K562 (cell line): Measurements from ENCODE around the gene PCSK6. TPM values are rescaled to one million over a fixed set of nuclear protein-coding genes. Genes with fewer than 3 reads are reported as not detected.

Experiments used
- ATAC-seq: fragments of 200-7000 bp; cut with Tn5 transposase; 3 replicates; pipeline ENCODE4 v1.9.1; 2020; ENCODE audit warnings: moderate library complexity
- BruUV-seq: library from RNA; stranded (reverse); fragments of 400-500 nt; replicated peaks from 2 replicates; lab custom pipeline; 2021; lab: Mats Ljungman, UMichigan
- CTCF ChIA-PET: fragments of 300-600 bp; formaldehyde crosslinking; extraction: SDS; loops from one replicate; lab custom pipeline; 2021; ENCODE audit warnings: low intra/inter-chr PET ratio; lab: Yijun Ruan, JAX
- POLR2A ChIA-PET: fragments of 300-600, 350-650 bp; sonication (Branson Sonifier 250); formaldehyde crosslinking; extraction: SDS; loops from one replicate; lab custom pipeline; 2021; ENCODE audit warnings: antibody characterized with exemption, inconsistent platforms; lab: Yijun Ruan, JAX
- DNase-seq, 4 experiments: peaks; one replicate each; pipeline versions ENCODE4 v3.0.0 to v3.0.0-alpha.2; 2011 to 2018; ENCODE audit warnings: low spot score in 3 of 4, mixed read lengths in 3 of 4; ENCODE audit errors: extremely low read depth in 1 of 4
- FAIRE-seq: peaks from 2 replicates; lab custom pipeline; 2011; peaks lifted over from hg19 to GRCh38; lab: Jason Lieb, UNC
- H2AFZ ChIP-seq: 2 replicates; pipeline ENCODE4 v1.6.0; 2011; ENCODE audit warnings: low read depth, low read length, control low read depth, inconsistent platforms
- H3K27ac ChIP-seq: fragments of 200-600 bp; 3 replicates; pipeline ENCODE4 v1.8.0; 2011; ENCODE audit warnings: low read depth, mild to moderate bottlenecking, control low read depth, inconsistent platforms, low read length, moderate library complexity, mixed read lengths; ENCODE audit errors: extremely low read depth
- H3K27me3 ChIP-seq, 2 experiments: fragments of 300-600 bp in 1 of 2; 2 replicates in 1 of 2; 3 replicates in 1 of 2; pipeline versions ENCODE4 v1.6.0 to v1.8.0; 2011; ENCODE audit warnings: inconsistent platforms in 2 of 2, low read length in 2 of 2, mild to moderate bottlenecking in 1 of 2, mixed read lengths in 1 of 2, moderate library complexity in 1 of 2; ENCODE audit not compliant: control insufficient read depth in 2 of 2, insufficient read depth in 2 of 2
- H3K36me3 ChIP-seq: fragments of 300-600 bp; 3 replicates; pipeline ENCODE4 v1.8.0; 2011; ENCODE audit warnings: mild to moderate bottlenecking, low read length, inconsistent platforms; ENCODE audit not compliant: control insufficient read depth, insufficient read depth
- H3K4me1 ChIP-seq, 2 experiments: fragments of 200-600 bp in 1 of 2; replicated peaks in 1 of 2; 2 replicates in 1 of 2; 3 replicates in 1 of 2; pipeline versions ENCODE4 v1.5.1 to v1.8.0; 2011; ENCODE audit warnings: inconsistent platforms in 2 of 2, low read length in 2 of 2, mild to moderate bottlenecking in 1 of 2, mixed read lengths in 1 of 2, moderate library complexity in 1 of 2; ENCODE audit not compliant: control insufficient read depth in 2 of 2, insufficient read depth in 2 of 2
- H3K4me2 ChIP-seq: 2 replicates; pipeline ENCODE4 v1.6.1; 2011; ENCODE audit warnings: low read length, control low read depth, inconsistent platforms, mixed read lengths; ENCODE audit not compliant: insufficient read depth
- H3K4me3 ChIP-seq: fragments of 200-600 bp; sonication (generic), shearing (Covaris generic); 2 replicates; pipeline ENCODE4 v1.5.1; 2016; ENCODE audit warnings: control low read depth, inconsistent platforms
- H3K79me2 ChIP-seq: fragments of 200-600 bp; 3 replicates; pipeline ENCODE4 v1.8.0; 2011; ENCODE audit warnings: low read length, inconsistent platforms; ENCODE audit not compliant: control insufficient read depth, insufficient read depth
- H3K9ac ChIP-seq, 2 experiments: 2 replicates each; pipeline versions ENCODE4 v1.6.0 to v1.6.1; 2011; ENCODE audit warnings: low read depth in 2 of 2, low read length in 2 of 2, control low read depth in 1 of 2, inconsistent platforms in 1 of 2, mild to moderate bottlenecking in 1 of 2, mixed read lengths in 1 of 2; ENCODE audit not compliant: insufficient read depth in 1 of 2
- H3K9me1 ChIP-seq: one replicate; pipeline ENCODE4 v1.6.0; 2011; ENCODE audit warnings: inconsistent platforms, mild to moderate bottlenecking, low read length, moderate library complexity; ENCODE audit not compliant: control insufficient read depth, insufficient read depth
- H3K9me3 ChIP-seq: replicated peaks from 2 replicates; pipeline ENCODE4 v1.5.1; 2011; ENCODE audit warnings: low read depth, low read length, inconsistent platforms; ENCODE audit not compliant: control insufficient read depth, insufficient read depth
- H4K20me1 ChIP-seq: replicated peaks from 2 replicates; pipeline ENCODE4 v1.6.1; 2011; ENCODE audit warnings: low read length, inconsistent platforms, mixed read lengths; ENCODE audit not compliant: control insufficient read depth, insufficient read depth
- ADNP ChIP-seq: fragments of 200-800 bp; sonication (Bioruptor generic); IDR thresholded peaks from 2 replicates; pipeline ENCODE4 v1.6.1; 2016; ENCODE audit warnings: missing genetic modification characterization, missing compliant biosample characterization
- E2F5 ChIP-seq: sonication (generic); formaldehyde crosslinking; IDR thresholded peaks from 2 replicates; pipeline ENCODE4 v1.8.0; 2022; ENCODE audit warnings: mild to moderate bottlenecking, missing genetic modification reagents
- ERF ChIP-seq: fragments of 450-650 bp; formaldehyde crosslinking; IDR thresholded peaks from 2 replicates; pipeline ENCODE4 v1.4.0; 2020; ENCODE audit warnings: mild to moderate bottlenecking, mixed read lengths
- ESRRA ChIP-seq: fragments of 450-650 bp; IDR thresholded peaks from 2 replicates; pipeline ENCODE4 v1.6.1; 2014; ENCODE audit warnings: low read depth, mild to moderate bottlenecking, moderate library complexity, borderline replicate concordance
- FOXJ2 ChIP-seq: fragments of 200-800 bp; sonication (Bioruptor generic); IDR thresholded peaks from 2 replicates; pipeline ENCODE4 v1.6.1; 2016; ENCODE audit warnings: missing genetic modification characterization, missing compliant biosample characterization
- GTF3C2 ChIP-seq: IDR thresholded peaks from 3 replicates; pipeline ENCODE4 v1.6.1; 2011; ENCODE audit warnings: borderline replicate concordance, mild to moderate bottlenecking, moderate library complexity; ENCODE audit not compliant: insufficient read length; ENCODE audit errors: extremely low read depth
- L3MBTL2 ChIP-seq: fragments of 450-650 bp; IDR thresholded peaks from 2 replicates; pipeline ENCODE4 v1.6.1; 2016; ENCODE audit warnings: mild to moderate bottlenecking, moderate library complexity
- MTA2 ChIP-seq: fragments of 450-650 bp; IDR thresholded peaks from 2 replicates; pipeline ENCODE4 v1.6.1; 2016; ENCODE audit warnings: low read depth
- SMAD2 ChIP-seq: fragments of 150-350 bp; IDR thresholded peaks from 2 replicates; pipeline ENCODE4 v1.6.1; 2014; ENCODE audit warnings: low read depth, mild to moderate bottlenecking, low read length
- TAF7 ChIP-seq: fragments of 450-650 bp; IDR thresholded peaks from 2 replicates; pipeline ENCODE4 v1.6.1; 2016; ENCODE audit warnings: missing genetic modification characterization, missing compliant biosample characterization
- TARDBP ChIP-seq: fragments of 450-650 bp; IDR thresholded peaks from 2 replicates; pipeline ENCODE4 v1.6.1; 2016
- TRIM28 ChIP-seq: fragments of 450-650 bp; IDR thresholded peaks from 2 replicates; pipeline ENCODE4 v1.6.1; 2017
- ZNF512 ChIP-seq: IDR thresholded peaks from 2 replicates; pipeline ENCODE4 v1.6.1; 2016; ENCODE audit warnings: missing genetic modification characterization, missing compliant biosample characterization
- ZNF583 ChIP-seq: fragments of 250-450 bp; sonication (Bioruptor Pico); IDR thresholded peaks from 2 replicates; pipeline ENCODE4 v1.4.0; 2020
- ZNF589 ChIP-seq: fragments of 200-800 bp; sonication (Bioruptor generic); IDR thresholded peaks from 2 replicates; pipeline ENCODE4 v1.6.1; 2016; ENCODE audit warnings: low read depth, missing genetic modification characterization, missing compliant biosample characterization
- WGBS: fragments of 100-300 bp; shearing (Covaris generic); methylation state at CpG from one replicate; pipeline ENCODE4 v1.1.6; 2016; ENCODE audit warnings: low coverage, mixed read lengths; ENCODE audit not compliant: insufficient coverage; ENCODE audit errors: missing lambda C conversion rate; 5-methylcytosine and 5-hydroxymethylcytosine counted together
- in situ Hi-C: fragments of 300-500 bp; cut with MboI; formaldehyde crosslinking; loops from 4 replicates; pipeline ENCODE4 v1.15.0; 2018; ENCODE audit warnings: inconsistent platforms, mixed read lengths
- intact Hi-C: fragments of 100-400 bp; cut with micrococcal nuclease; formaldehyde crosslinking; loops from 2 replicates; pipeline ENCODE4 v1.14.2; 2022
- polyA plus RNA-seq, 8 experiments: library from polyadenylated mRNA; depleted of rRNA in 4 of 8; stranded (reverse) in 5 of 8; unstranded in 3 of 8; fragments of >200 nt; fragmentation: Nextera tagmentation in 2 of 8; fragmentation: Illumina TruSeq in 1 of 8; extraction: Ambion mirVana in 2 of 8; extraction: Trizol in 1 of 8; gene quantifications; 2 replicates each; pipeline versions ENCODE4 v1.2.1 to v1.2.3, GENCODE V29; 2011 to 2014; ENCODE audit warnings: inconsistent platforms in 1 of 8, missing spikeins in 1 of 8
- total RNA-seq, 7 experiments: library from RNA; depleted of rRNA in 6 of 7; stranded (reverse); fragments of >200 nt in 6 of 7; fragmentation: Illumina TruSeq in 2 of 7; extraction: Trizol in 2 of 7; gene quantifications; 2 replicates each; pipeline versions ENCODE4 v1.2.1 to v1.2.3, GENCODE V29; 2011 to 2021; ENCODE audit warnings: low replicate concordance in 1 of 7

PCSK6 gene
- total and polyA plus RNA-seq, 9 of the 15 experiments (the other 6 are each of a cell fraction or from before 2014, with no cell fraction given): 2.2 to 32.6 (median 14.5) TPM

- TF ChIP-seq ZNF589 (CRISPR knock-in tag) (no peak), GTF3C2 (no peak)
Observed at GRCh38 chr15:101307897-101308603, 181.5 kb downstream of the PCSK6 start (continued).

GRCh38 chr15:101307048-101307896, 182.2 kb downstream of the PCSK6 start:
- H3K79me2 ChIP-seq: no peaks in the 10 kb centered on the region
- in situ Hi-C loops (loop anchor here (10.0 kb wide), 1 partner anchor 188 kb away; no protein-coding TSS in a partner anchor), intact Hi-C loops (no loop called here)
- H3K9me1 ChIP-seq: no peaks in the 10 kb centered on the region
- H2AFZ ChIP-seq: no peak overlapping the region
- H3K4me1 ChIP-seq: no peaks in the 10 kb centered on the region; a peak in 1 of 5 replicates
- H4K20me1 ChIP-seq: no peaks in the 10 kb centered on the region; the same call in none of the 2 replicates
- H3K9ac ChIP-seq: no peak overlapping the region; a peak in 1 of 4 replicates
- no peak overlapping the region for H3K4me2 ChIP-seq
- H3K4me3 ChIP-seq: no peak overlapping the region
- H3K27ac ChIP-seq: no peak overlapping the region
- no TSS peak for BruUV-seq
- H3K9me3 ChIP-seq: no peaks in the 10 kb centered on the region
- ChIA-PET CTCF (no interaction called here), POLR2A (interaction anchor here (0.5 to 0.7 kb wide), 2 partner anchors 20 to 425 kb away, joined by 3 read pairs; no protein-coding TSS in a partner anchor)
- no peak for FAIRE-seq
- 31% methylated on average over 19 of the region's 24 CpGs for WGBS
- no peak for DNase-seq
- H3K36me3 ChIP-seq: no peaks in the 10 kb centered on the region
- ATAC-seq: peak; percentile 12; the same call in 2 of the 3 replicates
- H3K27me3 ChIP-seq: peaks cover 0 to 48% of the 10 kb centered on the region in 2 experiments; a peak in 4 of 5 replicates
- TF ChIP-seq TRIM28 (no peak), L3MBTL2 (no peak), ESRRA (no peak), ZNF512 (tag) (no peak), MTA2 (no peak), ERF (CRISPR knock-in tag) (no peak), FOXJ2 (tag) (no peak), TARDBP (no peak), ADNP (no peak), TAF7 (tag) (no peak), ZNF583 (CRISPR knock-in tag) (no peak), SMAD2 (no peak), E2F5 (no peak)
